NCI-H748 (cell line): ENCODE results near the gene DKKL1.
A peak's percentile ranks its signal among the peaks of the same experiment; 100 is the strongest.
"Not testable (repeated sequence)": the region's sequence is repeated elsewhere in the genome, so short reads cannot be mapped to it uniquely, and the experiment has no call there.

Experiments
- DNase-seq: peaks from one replicate; lab custom pipeline; 2025; ENCODE audit not compliant: unreplicated experiment; lab: John Stamatoyannopoulos, UW

The DKKL1 gene

DNA sequence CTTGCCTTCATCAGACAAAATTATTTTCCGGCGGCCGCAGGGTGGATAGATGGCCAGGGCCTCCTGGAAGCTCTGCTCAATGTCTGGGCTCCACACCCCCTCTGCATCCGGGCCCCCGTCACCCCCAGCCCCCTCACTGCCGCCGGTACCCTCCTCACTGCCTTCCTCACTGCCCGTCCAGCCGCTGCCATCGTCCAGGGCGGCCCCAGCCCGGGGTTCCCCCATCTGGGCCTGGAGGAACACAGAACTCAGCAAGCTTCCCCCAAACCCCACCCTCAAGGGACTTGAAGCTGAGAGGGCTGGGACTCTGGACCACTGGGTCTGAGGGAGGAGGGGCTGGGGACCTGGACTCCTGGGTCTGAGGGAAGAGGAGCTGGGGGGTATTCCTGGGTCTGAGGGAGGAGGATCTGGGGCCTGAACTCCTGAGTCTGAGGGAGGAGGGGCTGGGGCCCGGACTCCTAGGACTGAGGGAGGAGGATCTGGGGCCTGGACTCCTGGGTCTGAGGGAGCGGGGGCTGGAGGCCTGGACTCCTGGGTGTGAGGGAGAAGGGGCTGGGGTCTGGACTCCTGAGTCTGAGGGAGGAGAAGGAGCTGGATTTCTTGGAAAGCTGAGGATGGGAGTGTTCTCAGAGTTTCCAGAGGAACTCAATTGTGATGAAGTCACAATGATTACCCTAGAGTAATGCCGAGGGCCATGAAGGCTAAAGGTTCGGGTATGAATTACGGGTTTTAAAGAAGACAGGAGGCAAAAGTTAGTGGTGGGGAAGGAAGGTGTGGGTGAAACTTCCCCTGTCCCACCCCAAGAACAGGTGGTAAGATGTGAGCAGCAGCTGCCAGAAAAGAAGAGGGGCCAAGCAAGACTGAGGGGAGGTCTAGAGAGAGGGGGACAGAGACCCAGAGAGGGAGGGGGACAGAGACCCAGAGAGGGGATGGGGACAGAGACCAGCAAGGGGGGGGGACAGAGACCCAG lies 3.5 kb upstream of the DKKL1 start:
- DNase-seq = no peak

DNA sequence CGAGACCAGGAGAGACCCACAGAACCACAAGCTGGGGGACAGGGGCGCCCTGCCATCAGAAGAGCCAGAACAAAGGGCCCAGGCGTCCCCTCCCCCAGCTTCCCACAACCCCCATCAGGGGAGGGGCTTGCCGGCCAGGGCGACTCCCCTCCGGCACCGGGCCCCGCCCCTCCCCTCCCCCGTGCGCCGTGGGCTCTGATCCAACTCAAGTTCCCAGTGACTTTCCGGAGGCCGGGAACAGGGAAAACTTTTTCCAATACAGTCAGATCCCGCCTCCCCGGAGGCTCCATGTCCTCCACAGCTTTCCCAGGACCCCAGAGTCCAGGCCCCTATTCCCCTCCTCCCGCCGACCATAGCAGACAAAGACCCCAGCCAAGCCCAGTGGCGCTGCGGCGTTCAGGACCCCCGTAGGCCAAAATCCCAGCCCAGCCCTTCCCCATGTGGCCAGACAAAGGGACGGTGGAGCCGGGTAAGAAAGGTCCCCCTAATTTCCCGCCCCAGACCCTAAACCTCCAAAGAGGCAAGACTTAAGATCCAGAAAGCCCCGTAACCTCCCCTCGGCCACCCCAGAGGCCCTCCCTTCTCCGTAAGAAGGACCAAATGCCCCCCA lies 2.1 kb upstream of the DKKL1 start:
- DNase-seq = peak; percentile 30

DNA sequence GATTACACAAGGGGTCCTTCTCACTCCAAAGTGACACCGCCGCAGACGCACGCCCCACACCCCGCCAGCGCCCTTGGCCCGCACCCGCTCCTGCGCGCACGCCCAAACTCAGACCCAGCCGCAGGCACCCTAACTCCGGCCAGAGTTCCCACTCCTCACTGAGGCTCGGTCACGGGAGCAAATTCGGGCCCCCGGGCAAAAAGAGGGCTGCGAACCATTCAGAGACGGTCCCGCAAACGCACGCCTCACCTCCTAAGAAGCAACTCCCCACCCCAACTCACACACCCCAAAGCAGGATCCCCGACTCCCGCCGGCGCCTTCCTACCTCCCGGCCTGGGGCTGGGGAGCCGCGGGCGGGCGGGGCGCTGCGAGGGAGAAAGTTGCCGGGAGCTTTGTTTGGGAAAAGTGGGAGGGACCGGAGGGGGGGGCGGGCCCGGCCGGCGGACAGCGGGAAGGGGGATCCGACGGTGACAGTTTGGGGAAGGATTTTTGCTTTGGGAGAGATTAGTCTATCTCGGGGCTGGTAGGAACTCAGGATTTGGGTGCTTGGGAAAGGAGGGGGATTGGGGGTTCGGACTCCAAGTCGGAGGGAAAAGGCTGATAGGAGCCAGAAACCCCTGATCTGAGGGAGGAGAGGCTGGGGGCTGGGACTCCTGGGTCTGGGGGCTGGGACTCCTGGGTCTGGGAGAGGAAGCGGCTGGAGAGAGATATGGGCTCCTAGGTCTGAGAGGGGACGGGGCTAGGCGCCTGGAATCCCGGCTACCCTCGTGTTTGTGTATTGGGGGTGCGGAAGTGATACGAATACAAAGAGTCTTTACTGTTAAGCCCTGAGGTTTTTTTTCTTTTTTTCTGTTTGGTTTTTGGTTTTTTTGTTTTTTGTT lies 1.4 kb upstream of the DKKL1 start, which contains the start of gene TEAD2:
Gene TEAD2, minus strand, starts transcription at position 369 of the 881 bp plus-strand sequence. CDS start 2,341 bp downstream, outside the sequence.
- DNase-seq = peak; percentile 34

DNA sequence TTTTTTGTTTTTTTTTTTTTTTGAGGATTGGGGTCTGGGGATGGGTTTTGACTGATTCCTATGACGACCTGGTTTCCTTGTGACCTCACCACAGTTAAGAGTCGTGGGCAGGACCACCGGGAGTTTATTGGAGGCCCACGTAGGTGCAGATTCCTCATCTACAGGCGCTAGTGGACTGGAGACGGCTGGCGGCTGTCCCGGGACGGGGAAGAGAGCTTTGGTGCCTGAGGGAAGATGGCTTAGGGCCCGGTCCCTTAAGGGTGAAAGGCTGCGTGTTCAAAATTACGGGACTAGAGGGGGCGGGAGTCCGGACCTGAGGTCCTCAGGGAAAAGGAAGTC lies 779 bp upstream of the DKKL1 start:
- DNase-seq = no peak

DNA sequence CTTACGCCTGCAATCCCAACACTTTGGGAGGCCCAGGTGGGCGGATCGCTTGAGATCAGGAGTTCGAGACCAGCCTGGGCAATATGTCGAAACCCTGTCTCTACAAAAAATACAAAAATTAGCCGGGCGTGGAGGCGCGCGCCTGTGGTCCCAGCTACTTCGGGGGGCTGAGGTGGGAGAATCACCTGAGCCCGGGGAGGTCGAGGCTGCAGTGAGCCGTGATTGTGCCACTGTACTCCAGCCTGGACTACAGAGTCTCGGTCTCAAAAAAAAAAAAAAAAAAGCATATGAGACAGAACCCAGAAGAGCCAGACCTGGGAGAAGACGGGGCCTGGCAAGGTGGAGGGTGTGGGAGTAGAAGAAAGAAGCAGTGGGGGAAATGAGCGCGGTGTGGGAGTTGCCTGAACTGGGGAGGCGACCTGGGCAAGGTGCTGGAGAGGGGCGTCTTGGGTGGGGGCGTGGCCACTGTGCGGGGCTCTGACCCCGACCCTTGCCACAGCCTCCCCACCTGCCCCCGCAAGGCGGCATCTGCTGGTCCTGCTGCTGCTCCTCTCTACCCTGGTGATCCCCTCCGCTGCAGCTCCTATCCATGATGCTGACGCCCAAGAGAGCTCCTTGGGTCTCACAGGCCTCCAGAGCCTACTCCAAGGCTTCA lies 533 bp downstream of the DKKL1 start:
- no peak for DNase-seq

DNA sequence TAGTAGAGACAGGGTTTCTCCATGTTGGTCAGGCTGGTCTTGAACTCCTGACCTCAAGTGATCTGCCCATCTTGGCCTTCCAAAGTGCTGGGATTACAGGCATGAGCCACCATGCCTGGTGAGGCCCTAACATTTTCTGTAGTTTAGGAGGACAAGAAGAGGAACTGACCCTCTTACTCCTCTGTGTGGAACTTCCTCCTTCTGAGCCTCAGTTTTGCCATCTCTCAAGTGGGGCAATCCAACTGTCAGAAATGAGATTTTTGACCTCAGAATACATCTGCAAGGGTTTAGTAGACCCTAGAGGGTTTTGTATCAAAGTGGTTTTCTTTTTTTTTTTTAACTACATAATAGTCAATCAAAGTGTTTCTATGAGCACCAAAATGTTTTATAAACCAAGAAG lies 2.4 kb downstream of the DKKL1 start:
- DNase-seq = no peak

DNA sequence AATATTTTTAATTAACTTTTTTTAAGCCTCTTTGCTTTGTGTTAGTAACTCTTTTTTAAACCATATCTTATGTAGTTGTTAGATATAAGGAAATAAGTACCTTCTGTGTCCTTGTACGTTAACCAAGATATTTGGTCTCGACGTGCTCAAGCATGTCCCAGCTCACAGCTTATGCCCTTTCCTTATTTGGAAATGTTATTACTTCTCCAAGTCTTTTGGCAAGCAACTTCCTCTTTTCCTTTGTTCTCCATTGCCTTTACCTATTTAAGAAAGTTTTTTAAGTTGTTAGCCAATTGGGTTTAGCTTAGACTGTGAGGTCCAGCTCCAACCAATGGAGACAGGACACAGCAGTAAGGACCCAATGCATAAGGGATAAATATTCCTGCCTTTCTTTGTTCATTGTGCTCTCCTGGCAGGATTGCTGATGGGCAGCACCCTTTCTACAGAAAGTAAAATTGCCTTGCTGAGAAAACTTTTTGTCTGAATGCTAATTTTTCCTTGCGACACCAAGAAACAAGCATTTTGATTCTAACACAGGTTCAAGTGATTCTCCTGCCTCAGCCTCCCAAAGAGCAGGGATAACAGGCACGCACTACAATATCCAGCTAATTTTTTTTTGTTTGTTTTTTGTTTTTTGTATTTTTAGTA lies 5.2 kb downstream of the DKKL1 start:
- no peak for DNase-seq

DNA sequence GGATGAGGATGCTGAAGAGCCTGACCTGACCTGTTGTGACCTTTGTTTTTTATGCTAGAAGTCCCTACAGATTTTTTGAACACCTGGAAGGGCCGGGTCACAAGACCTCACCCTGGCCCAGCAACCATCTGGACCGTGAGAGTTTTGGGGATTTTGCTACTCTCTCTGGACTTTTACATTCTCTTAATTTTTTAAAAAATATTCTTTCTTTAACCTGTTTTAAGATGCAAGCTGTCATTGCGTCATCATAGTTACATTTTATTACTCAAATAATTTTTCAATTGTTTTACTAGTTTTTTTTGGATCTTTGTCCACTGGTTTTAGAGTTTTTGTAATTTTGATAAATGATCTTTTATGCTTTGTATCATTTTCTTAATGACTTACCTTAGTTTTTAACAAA lies 7.5 kb downstream of the DKKL1 start:
- DNase-seq = no peak

DNA sequence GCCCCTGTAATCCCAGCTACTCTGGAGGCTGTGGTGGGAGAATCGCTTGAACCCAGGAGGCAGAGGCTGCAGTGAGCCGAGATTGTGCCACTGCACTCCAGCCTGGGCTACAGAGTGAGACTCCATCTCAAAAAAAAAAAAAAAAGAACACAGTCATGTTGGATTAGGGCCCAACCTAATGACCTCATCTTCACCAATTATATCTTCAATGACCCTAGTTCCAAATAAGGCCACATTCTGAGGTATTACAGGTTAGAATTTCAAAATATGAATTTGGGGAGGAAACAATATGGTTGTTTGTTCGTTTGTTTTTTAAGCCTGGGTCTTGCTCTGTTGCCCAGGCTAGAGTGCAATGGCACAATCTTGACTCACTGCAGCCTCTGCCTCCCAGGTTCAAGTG lies 9.5 kb downstream of the DKKL1 start:
- DNase-seq = not testable (repeated sequence)

DNA sequence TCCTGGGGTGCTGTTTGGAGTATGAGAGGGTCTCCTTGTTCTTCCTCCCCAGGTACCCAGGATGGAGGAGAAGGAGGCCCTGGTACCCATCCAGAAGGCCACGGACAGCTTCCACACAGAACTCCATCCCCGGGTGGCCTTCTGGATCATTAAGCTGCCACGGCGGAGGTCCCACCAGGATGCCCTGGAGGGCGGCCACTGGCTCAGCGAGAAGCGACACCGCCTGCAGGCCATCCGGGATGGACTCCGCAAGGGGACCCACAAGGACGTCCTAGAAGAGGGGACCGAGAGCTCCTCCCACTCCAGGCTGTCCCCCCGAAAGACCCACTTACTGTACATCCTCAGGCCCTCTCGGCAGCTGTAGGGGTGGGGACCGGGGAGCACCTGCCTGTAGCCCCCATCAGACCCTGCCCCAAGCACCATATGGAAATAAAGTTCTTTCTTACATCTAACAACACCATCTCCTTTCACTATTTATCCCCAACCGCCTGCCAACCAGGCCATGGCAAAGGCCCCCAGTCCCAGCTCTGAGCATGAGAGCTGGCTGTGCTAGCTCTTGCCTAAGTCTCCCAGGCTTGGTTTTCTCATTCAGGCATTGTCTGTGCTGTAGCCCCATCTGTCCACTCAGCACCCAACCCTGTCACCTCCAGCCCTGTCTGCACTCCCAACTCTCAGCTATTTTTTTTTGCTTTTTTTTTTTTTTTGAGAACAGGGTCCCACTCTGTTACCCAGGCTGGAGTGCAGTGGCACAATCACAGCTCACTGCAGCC lies 11.2 kb downstream of the DKKL1 start:
- DNase-seq = no peak

DNA sequence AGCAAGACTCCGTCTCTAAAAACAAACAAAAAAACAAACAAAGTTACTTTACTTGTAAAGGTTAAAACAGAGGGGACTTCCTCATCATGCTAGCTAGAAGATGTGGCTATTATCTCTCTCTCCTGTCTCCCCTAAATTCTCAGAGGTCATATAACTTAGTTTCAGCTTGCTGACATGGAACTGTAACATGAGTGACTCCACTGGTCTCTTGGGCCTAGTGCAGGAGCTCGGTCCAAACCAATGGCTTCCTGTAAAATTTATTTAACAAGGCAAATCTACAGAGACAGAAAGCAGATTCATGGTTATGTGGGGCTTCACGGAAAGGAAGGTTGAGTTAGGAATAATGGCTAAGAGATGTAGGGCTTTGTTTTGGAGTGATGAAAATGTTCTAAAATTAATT lies 14.8 kb downstream of the DKKL1 start:
- DNase-seq = no peak

DNA sequence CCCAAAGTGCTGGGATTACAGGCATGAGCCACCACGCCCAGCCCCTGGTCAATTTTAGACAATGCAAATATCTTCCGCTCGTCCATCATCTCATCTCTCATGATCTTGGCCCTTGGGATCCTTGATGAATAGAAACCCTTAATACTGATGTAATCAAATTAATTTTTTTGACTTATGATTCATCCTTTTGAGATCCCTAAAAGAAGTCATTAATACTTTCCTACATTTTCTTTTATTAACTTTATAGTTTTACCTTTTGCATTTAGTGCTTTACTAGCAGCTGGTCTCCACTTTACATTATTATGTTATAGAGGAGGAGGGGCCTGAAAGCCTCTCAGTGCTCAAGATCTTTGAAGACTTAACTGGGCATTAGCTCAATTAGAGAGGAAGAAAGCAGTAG lies 16.7 kb downstream of the DKKL1 start:
- no peak for DNase-seq

DNA sequence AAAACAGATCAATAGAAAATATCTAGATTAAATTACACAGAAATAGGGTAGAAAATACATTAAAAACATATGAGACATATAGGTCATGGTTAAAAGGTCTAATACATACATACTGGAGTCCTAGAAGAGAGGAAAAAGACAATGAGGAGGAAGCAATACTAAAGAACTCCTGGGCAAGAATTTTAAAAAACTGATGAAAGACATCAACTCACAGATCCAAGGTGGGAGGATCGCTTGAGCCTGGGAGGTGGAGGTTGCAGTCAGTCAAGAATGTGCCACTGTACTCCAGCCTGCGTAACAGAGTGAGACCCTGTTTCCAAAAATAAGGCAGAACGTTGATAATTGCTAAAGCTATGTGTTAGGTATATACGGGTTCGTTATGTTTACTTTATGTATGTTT lies 19.0 kb downstream of the DKKL1 start:
- no peak for DNase-seq

DNA sequence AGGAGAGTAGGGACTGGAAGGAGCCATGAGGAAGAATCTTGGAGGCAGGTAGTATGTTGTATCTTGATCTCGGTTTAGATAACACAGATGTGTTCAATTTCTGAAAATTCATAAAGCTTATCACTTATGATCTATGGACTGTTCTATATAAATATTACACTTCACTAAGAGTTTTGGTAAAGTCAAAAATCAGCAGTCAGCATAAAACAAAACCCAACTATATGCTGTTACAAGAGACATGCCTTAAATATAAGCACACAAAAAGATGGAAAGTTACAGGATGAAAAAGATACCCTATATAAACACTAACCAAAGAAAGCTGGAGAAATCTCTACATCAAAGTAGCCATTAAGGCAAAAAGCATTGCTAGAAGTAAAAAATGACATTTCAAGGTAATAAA lies 19.9 kb downstream of the DKKL1 start:
- no peak for DNase-seq

DNA sequence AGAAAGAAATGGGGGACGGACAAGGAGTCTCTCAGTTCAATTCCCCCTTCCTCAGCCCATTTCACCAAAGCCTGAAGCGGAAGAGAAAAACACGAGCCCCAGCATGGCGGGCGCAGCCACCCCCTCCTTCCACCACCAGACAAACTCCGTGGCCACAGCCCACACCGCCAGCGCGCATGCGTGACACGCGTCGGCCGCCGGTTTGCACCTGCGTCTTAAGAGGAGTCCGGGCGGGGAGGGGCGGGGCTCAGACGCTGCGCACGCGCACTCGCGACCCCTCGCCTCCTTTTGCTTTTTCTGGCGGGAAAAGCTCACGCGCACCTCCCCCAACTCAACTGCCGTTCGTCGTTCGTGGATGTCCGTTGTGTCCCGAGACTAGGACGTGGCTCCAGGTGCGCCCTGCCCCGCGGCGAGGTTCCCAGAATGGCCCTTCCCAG lies 24.3 kb downstream of the DKKL1 start, which contains the start of gene KASH5:
Gene KASH5, plus strand, starts transcription at position 314 of the 437 bp plus-strand sequence. CDS start 2,635 bp downstream, outside the sequence.
- peak; percentile 29 for DNase-seq

DNA sequence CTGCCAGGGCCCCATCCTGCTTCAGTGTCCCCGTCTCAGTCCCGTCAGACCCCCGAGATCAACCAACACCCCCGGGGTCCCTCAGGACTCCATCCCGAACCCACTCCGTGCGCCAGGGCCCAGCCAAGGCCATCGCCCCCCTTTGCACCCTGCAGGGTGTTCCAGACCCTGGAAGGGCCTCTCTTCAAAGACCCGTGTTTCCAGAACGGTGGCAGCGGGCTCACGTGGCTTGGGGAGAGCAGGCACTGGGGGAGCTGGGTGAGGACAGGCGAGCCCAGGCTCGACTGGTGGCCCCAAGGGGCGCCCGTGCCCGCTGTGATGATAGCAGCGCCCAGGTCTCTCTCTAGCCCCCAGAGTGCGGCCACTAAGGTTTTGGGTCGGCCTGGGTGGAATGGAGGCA lies 25.7 kb downstream of the DKKL1 start:
- no peak for DNase-seq

DNA sequence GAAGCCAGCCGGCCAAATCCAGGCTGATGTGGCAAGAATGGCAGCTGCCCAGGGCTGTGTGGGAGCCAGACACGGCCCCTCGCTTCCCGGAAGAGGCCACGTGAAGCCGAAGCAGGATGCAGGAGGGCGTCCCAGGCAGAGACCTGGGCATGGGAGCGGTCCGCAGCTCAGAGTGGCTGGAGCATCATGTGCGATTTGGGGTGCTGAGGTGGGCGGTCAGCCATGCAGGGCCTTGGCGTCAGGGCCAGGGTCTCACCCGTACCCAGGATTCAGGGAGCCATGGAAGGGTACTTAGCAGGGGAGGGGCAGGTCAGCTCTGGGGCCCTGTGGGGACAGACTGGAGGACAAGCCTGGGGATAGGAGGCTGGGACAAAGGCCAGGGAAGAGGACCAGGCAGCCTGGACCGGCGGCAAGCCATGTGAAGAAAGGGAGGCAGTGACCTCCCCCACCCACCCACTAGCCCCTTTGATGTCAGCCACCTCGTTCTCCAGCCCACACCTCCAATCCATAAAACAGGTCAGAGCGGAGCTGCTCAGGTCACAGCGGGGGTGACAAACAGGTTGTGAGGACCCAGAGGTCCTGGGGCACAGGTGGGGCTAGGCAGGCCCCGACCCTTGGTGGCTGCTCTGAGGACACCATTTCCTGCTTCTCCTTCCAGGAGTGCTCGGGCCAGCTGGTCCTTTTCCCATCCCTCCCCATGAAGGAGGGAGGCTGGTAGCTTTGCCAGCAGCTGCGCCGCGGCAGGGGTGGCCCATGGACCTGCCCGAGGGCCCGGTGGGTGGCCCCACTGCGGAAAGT lies 26.7 kb downstream of the DKKL1 start:
- no peak for DNase-seq

DNA sequence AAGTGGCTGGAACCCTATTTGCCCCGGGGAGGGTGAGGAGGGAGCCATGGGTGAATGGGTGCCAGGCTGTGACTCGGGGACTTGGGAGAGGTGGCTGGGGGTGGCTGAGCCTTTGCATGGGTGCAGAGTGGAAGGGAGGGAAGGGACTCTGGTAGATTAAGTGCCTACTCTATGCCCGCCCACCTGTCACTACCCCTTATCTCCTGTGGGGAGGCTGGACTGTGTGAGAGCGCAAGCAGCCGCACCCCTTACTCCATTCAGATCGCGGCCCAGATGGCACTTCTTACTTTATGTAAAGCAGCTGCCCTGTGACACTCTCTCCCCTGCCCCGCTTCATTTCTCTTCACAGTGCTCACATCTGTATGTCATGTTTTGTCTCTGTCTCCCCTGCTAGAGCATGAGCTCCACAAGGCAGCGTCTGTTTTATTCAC lies 27.3 kb downstream of the DKKL1 start:
- no peak for DNase-seq
